ENCODE data around the gene PLEKHH2.
A peak's percentile ranks its signal among the peaks of the same experiment; 100 is the strongest.

The PLEKHH2 gene

DNA sequence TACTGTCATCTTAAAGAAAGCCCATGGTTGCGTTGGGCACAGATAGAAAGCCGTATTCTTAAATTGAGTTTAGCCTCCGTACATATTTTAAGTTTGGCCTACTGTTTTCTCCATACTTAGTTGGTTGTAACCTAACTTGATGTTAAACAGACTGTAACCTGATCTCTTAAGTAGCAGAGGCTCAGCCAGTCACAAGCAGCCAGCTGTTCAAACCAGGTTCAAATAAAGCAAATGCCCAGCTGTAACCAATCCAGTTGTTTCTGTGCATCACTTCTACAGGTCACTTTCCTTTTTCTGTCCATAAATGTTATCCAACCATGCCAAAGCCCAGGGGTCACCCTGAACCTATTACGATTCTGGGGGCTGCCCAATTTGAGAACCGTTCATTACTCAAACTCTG is 31.2 kb upstream of the PLEKHH2 start:
- no peaks in the 10 kb centered on the region for H3K4me1 ChIP-seq
- H3K27me3 ChIP-seq, result no peaks in the 10 kb centered on the region
- no peak for TF ChIP-seq Cebpa-rat (IDR thresholded peaks at IDR 0.05)
- H3K36me3 ChIP-seq, result no peaks in the 10 kb centered on the region
- no peak overlapping the region for H3K4me2 ChIP-seq
- no peak overlapping the region for H3K4me3 ChIP-seq
- H3K27ac ChIP-seq, result no peak overlapping the region
- H4K20me1 ChIP-seq, result no peaks in the 10 kb centered on the region
- H3K9ac ChIP-seq, result no peak overlapping the region
- H3K9me3 ChIP-seq (replicated peaks in 1 of 11), result no peaks in the 10 kb centered on the region

DNA sequence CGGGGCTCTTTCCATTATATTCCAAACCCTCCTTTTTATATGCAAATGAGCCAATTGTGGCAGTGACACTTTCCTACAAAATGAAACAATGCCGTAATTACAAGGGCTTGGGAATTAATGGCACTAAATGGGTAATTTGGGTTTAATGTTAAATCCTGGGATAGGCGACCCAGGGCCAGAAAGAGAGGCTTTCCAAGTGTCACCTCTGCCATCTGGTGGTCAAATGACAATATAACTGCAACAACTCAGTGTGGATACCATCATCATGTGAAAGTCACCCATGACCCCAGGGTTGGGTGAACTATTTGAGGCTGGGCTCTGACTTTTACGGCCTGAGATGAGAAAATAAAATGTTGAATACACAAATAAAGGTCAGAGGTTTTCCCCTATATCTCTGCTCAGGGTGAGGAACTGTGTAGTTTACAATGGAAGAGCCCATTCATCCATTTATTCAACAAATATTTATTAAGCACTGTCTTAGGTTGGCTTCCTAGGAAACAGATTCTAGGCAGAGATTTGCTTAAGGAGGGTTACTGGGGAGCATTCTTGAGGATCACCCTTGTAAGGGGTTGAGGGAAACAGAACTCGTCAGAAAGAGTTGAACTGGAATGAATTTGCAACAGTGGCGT is 27.7 kb upstream of the PLEKHH2 start:
- H4K20me1 ChIP-seq, result no peaks in the 10 kb centered on the region
- no peaks in the 10 kb centered on the region for H3K4me1 ChIP-seq
- TF ChIP-seq Cebpa-rat (IDR thresholded peaks at IDR 0.05), result no peak
- no peaks in the 10 kb centered on the region for H3K27me3 ChIP-seq
- no peak overlapping the region for H3K4me2 ChIP-seq
- H3K9ac ChIP-seq, result no peak overlapping the region
- H3K27ac ChIP-seq, result no peak overlapping the region
- no peaks in the 10 kb centered on the region for H3K9me3 ChIP-seq (replicated peaks in 1 of 11)
- no peaks in the 10 kb centered on the region for H3K36me3 ChIP-seq
- no peak overlapping the region for H3K4me3 ChIP-seq

DNA sequence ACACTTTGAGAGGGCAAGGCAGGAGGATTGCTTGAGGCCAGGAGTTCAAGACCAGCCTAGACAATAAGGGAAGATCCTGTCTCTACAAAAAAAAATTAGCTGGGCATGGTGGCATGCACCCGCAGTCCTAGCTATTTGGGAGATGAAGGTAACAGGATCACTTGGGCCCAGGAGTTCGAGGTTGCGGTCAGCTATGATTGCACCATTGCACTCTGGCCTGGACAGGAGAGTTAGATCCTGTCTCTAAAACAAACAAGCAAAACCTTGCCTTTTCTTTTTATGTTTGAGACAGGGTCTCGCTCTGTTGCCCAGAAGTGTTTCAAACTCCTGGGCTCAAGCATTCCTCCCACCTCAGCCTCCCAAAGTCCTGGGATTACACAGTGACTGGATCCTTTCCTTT is 26.7 kb upstream of the PLEKHH2 start:
- no peak overlapping the region for H3K27ac ChIP-seq
- H3K4me2 ChIP-seq, result no peak overlapping the region
- H3K4me1 ChIP-seq, result no peaks in the 10 kb centered on the region
- H3K36me3 ChIP-seq, result no peaks in the 10 kb centered on the region
- H3K9me3 ChIP-seq (replicated peaks in 1 of 11), result no peaks in the 10 kb centered on the region
- no peak overlapping the region; a peak in 1 of 22 replicates for H3K9ac ChIP-seq
- no peaks in the 10 kb centered on the region for H3K27me3 ChIP-seq
- no peak overlapping the region for H3K4me3 ChIP-seq
- no peaks in the 10 kb centered on the region for H4K20me1 ChIP-seq
- TF ChIP-seq Cebpa-rat (IDR thresholded peaks at IDR 0.05), result no peak

DNA sequence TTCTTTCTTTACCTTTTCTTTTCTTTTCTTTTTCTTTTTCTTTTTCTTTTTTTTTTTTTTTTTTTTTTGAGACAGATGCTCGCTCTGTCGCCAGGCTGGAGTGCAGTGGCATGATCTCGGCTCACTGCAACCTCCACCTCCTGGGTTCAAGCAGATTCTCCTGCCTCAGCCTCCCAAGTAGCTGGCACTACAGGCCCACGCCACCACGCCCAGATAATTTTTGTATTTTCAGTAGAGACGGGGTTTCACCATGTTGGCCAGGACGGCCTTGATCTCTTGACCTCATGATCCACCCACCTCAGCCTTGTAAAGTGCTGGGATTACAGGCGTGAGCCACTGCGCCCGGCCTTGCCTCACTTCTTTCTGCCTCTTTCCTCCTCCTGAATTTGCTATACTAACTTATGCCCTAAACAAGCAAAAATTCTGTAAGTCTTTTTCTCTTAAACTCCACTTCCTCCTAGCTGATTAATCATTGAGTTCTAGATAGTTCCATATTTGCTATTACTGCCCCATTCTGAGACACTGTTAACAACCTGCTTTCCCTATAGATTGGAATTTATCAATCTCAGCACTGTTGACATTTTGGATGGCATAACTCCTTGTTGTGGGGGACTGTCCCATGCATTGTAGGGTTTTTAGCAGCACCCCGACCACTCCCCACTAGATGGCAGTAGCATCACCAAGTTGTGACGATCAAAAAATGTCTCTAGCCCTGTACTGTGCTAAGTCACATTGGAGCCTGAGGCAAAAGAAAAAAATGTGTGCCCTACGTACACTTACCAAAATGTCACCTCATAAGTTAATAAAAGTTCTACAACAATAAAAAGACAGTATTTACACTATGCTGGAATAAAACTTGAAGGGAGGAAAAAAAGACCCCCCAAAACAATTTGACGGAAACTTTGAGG is 24.8 kb upstream of the PLEKHH2 start:
- no peak for TF ChIP-seq Cebpa-rat (IDR thresholded peaks at IDR 0.05)
- H3K4me1 ChIP-seq, result no peaks in the 10 kb centered on the region
- H3K9me3 ChIP-seq (replicated peaks in 1 of 11), result no peaks in the 10 kb centered on the region
- H3K4me3 ChIP-seq, result no peak overlapping the region
- no peak overlapping the region for H3K27ac ChIP-seq
- no peaks in the 10 kb centered on the region for H4K20me1 ChIP-seq
- H3K27me3 ChIP-seq, result no peaks in the 10 kb centered on the region
- H3K9ac ChIP-seq, result no peak overlapping the region
- H3K4me2 ChIP-seq, result no peak overlapping the region
- no peaks in the 10 kb centered on the region for H3K36me3 ChIP-seq

- no peaks in the 10 kb centered on the region for H3K36me3 ChIP-seq
- no peak overlapping the region for H3K4me2 ChIP-seq
- H4K20me1 ChIP-seq, result no peaks in the 10 kb centered on the region
- no peak overlapping the region for H3K4me3 ChIP-seq
- H3K9ac ChIP-seq, result no peak overlapping the region
- H3K27me3 ChIP-seq, result no peaks in the 10 kb centered on the region
- no peaks in the 10 kb centered on the region for H3K9me3 ChIP-seq (replicated peaks in 1 of 11)
- H3K27ac ChIP-seq, result no peak overlapping the region
- no peaks in the 10 kb centered on the region for H3K4me1 ChIP-seq
- TF ChIP-seq Cebpa-rat (IDR thresholded peaks at IDR 0.05), result peak in 1 of 11 experiments; percentile 37; a peak in 2 of 22 replicates
These were observed 24.1 kb upstream of the PLEKHH2 start for GRCh38 chr2:43612944-43613343.

- H3K4me1 ChIP-seq, result no peaks in the 10 kb centered on the region
- H3K27ac ChIP-seq, result no peak overlapping the region
- H3K4me2 ChIP-seq, result no peak overlapping the region
- no peak overlapping the region for H3K4me3 ChIP-seq
- H3K9ac ChIP-seq, result no peak overlapping the region
- H3K36me3 ChIP-seq, result no peaks in the 10 kb centered on the region
- no peaks in the 10 kb centered on the region for H4K20me1 ChIP-seq
- H3K9me3 ChIP-seq (replicated peaks in 1 of 11), result no peaks in the 10 kb centered on the region
- TF ChIP-seq Cebpa-rat (IDR thresholded peaks at IDR 0.05), result no peak
- no peaks in the 10 kb centered on the region for H3K27me3 ChIP-seq
These were observed 19.9 kb upstream of the PLEKHH2 start for GRCh38 chr2:43616967-43617680.

- H3K27ac ChIP-seq, result no peak overlapping the region
- no peaks in the 10 kb centered on the region for H3K36me3 ChIP-seq
- no peak overlapping the region for H3K4me2 ChIP-seq
- no peak overlapping the region for H3K9ac ChIP-seq
- H4K20me1 ChIP-seq, result no peaks in the 10 kb centered on the region
- no peaks in the 10 kb centered on the region for H3K9me3 ChIP-seq (replicated peaks in 1 of 11)
- H3K27me3 ChIP-seq, result no peaks in the 10 kb centered on the region
- H3K4me3 ChIP-seq, result no peak overlapping the region
- no peak for TF ChIP-seq Cebpa-rat (IDR thresholded peaks at IDR 0.05)
- no peaks in the 10 kb centered on the region for H3K4me1 ChIP-seq
These were observed 17.5 kb upstream of the PLEKHH2 start for GRCh38 chr2:43619511-43619910.

GRCh38 chr2:43622931-43623451 is 14.1 kb upstream of the PLEKHH2 start:
- H3K36me3 ChIP-seq, result no peaks in the 10 kb centered on the region
- no peak overlapping the region for H3K4me2 ChIP-seq
- peaks cover 0 to 16% (median 10%) of the 10 kb centered on the region in 11 experiments; a peak in 10 of 22 replicates for H3K9me3 ChIP-seq (replicated peaks in 1 of 11)
- no peak for TF ChIP-seq Cebpa-rat (IDR thresholded peaks at IDR 0.05)
- H3K27me3 ChIP-seq, result no peaks in the 10 kb centered on the region
- H3K9ac ChIP-seq, result no peak overlapping the region
- no peak overlapping the region for H3K4me3 ChIP-seq
- H4K20me1 ChIP-seq, result no peaks in the 10 kb centered on the region
- no peaks in the 10 kb centered on the region for H3K4me1 ChIP-seq
- H3K27ac ChIP-seq, result no peak overlapping the region

GRCh38 chr2:43631618-43632317 is 5.3 kb upstream of the PLEKHH2 start:
- no peak overlapping the region for H3K4me2 ChIP-seq
- H3K9me3 ChIP-seq (replicated peaks in 1 of 11), result peaks cover 0 to 8% (median 5%) of the 10 kb centered on the region in 11 experiments; a peak in 7 of 22 replicates
- no peak overlapping the region for H3K9ac ChIP-seq
- H3K27ac ChIP-seq, result no peak overlapping the region
- peaks cover 2 to 3% (median 3%) of the 10 kb centered on the region in 11 experiments; a peak in 19 of 22 replicates for H3K27me3 ChIP-seq
- no peaks in the 10 kb centered on the region for H3K36me3 ChIP-seq
- H3K4me1 ChIP-seq, result peaks cover 13 to 21% (median 18%) of the 10 kb centered on the region in 10 experiments
- H3K4me3 ChIP-seq, result no peak overlapping the region
- no peaks in the 10 kb centered on the region for H4K20me1 ChIP-seq
- no peak for TF ChIP-seq Cebpa-rat (IDR thresholded peaks at IDR 0.05)

Data from BLaER1 treated with 17β-estradiol and CSF1 and Interleukin-3, amounts not matched to agents 10 nM and 100 nM (cell line).